ENCODE data around the gene DIS3L2. TPM values are rescaled to one million over a fixed set of nuclear protein-coding genes. Genes with fewer than 3 reads are reported as not detected.

Gene DIS3L2
- total RNA-seq, 1 experiment from 2014 or later, result 32.6 TPM

GRCh38 chr2:232139786-232140562 lies 178.5 kb downstream of the DIS3L2 start:
- no peak overlapping the region for H3K27ac Mint-ChIP-seq (ENCODE audit: low read depth, unreplicated experiment)
- no TSS peak for BruUV-seq (replicated peaks)
- no peak for DNase-seq (ENCODE audit: unreplicated experiment)
- intact Hi-C loops (cut with micrococcal nuclease), result loop anchor here (5.0 to 10.0 kb wide), 2 partner anchors 175 to 288 kb away; no protein-coding TSS in a partner anchor
- H3K9me3 Mint-ChIP-seq (ENCODE audit: unreplicated experiment), result no peaks in the 10 kb centered on the region
- no peaks in the 10 kb centered on the region for H3K4me1 Mint-ChIP-seq (ENCODE audit: insufficient read depth, unreplicated experiment)
- H3K36me3 Mint-ChIP-seq (ENCODE audit: insufficient read depth, unreplicated experiment), result peaks cover 19% of the 10 kb centered on the region
- CTCF ChIA-PET, result interaction anchor here (0.6 to 5.4 kb wide), 12 partner anchors 14 to 301 kb away, joined by 3 to 78 read pairs (median 3); partner anchors contain the start of gene NPPC
- no peaks in the 10 kb centered on the region for H3K27me3 Mint-ChIP-seq (ENCODE audit: insufficient read depth, unreplicated experiment)
- POLR2A ChIA-PET, result no interaction called here
- TF ChIP-seq CTCF (IDR thresholded peaks at IDR 0.05; ENCODE audit: unreplicated experiment), result no peak
- H3K4me3 Mint-ChIP-seq (ENCODE audit: unreplicated experiment), result no peak overlapping the region

- intact Hi-C loops (cut with micrococcal nuclease), result loop anchor here (5.0 to 10.0 kb wide), 2 partner anchors 173 to 289 kb away; no protein-coding TSS in a partner anchor
- Mint-ChIP-seq H3K27ac (ENCODE audit: low read depth, unreplicated experiment) (no peak overlapping the region), H3K36me3 (ENCODE audit: insufficient read depth, unreplicated experiment) (peaks cover 19% of the 10 kb centered on the region), H3K27me3 (ENCODE audit: insufficient read depth, unreplicated experiment) (no peaks in the 10 kb centered on the region), H3K4me3 (ENCODE audit: unreplicated experiment) (no peak overlapping the region), H3K4me1 (ENCODE audit: insufficient read depth, unreplicated experiment) (no peaks in the 10 kb centered on the region), H3K9me3 (ENCODE audit: unreplicated experiment) (no peaks in the 10 kb centered on the region)
- ChIA-PET POLR2A (interaction anchor here (0.6 kb wide), 1 partner anchor 213 kb away, joined by 3 read pairs; no protein-coding TSS in a partner anchor), CTCF (interaction anchor here (0.5 to 5.4 kb wide), 22 partner anchors 10 to 867 kb away, joined by 3 to 78 read pairs (median 4); partner anchors contain the start of gene NPPC)
- TF ChIP-seq CTCF (IDR thresholded peaks at IDR 0.05; ENCODE audit: unreplicated experiment), result no peak
- no TSS peak for BruUV-seq (replicated peaks)
- no peak for DNase-seq (ENCODE audit: unreplicated experiment)
Measured at GRCh38 chr2:232141591-232141990, 180.1 kb downstream of the DIS3L2 start.

GRCh38 chr2:232142049-232142448 lies 180.5 kb downstream of the DIS3L2 start:
- peak; percentile 71 for TF ChIP-seq CTCF (IDR thresholded peaks at IDR 0.05; ENCODE audit: unreplicated experiment)
- peaks cover 15% of the 10 kb centered on the region for H3K36me3 Mint-ChIP-seq (ENCODE audit: insufficient read depth, unreplicated experiment)
- no peaks in the 10 kb centered on the region for H3K4me1 Mint-ChIP-seq (ENCODE audit: insufficient read depth, unreplicated experiment)

GRCh38 chr2:232142502-232142901 lies 181.0 kb downstream of the DIS3L2 start:
- intact Hi-C loops (cut with micrococcal nuclease), result loop anchor here (5.0 to 10.0 kb wide), 2 partner anchors 172 to 290 kb away; no protein-coding TSS in a partner anchor
- Mint-ChIP-seq H3K4me3 (ENCODE audit: unreplicated experiment) (no peak overlapping the region), H3K27me3 (ENCODE audit: insufficient read depth, unreplicated experiment) (no peaks in the 10 kb centered on the region), H3K4me1 (ENCODE audit: insufficient read depth, unreplicated experiment) (no peaks in the 10 kb centered on the region), H3K27ac (ENCODE audit: low read depth, unreplicated experiment) (no peak overlapping the region), H3K9me3 (ENCODE audit: unreplicated experiment) (no peaks in the 10 kb centered on the region), H3K36me3 (ENCODE audit: insufficient read depth, unreplicated experiment) (peaks cover 10% of the 10 kb centered on the region)
- POLR2A ChIA-PET, result interaction anchor here (0.6 kb wide), 1 partner anchor 209 kb away, joined by 3 read pairs; no protein-coding TSS in a partner anchor
- no peak for TF ChIP-seq CTCF (IDR thresholded peaks at IDR 0.05; ENCODE audit: unreplicated experiment)
- CTCF ChIA-PET, result interaction anchor here (0.5 to 5.4 kb wide), 13 partner anchors 11 to 297 kb away, joined by 3 to 78 read pairs (median 4); partner anchors contain the start of gene NPPC
- DNase-seq (ENCODE audit: unreplicated experiment), result no peak
- BruUV-seq (replicated peaks), result no TSS peak

More at GRCh38 chr2:232142049-232142448, 180.5 kb downstream of the DIS3L2 start:
- no peaks in the 10 kb centered on the region for H3K27me3 Mint-ChIP-seq (ENCODE audit: insufficient read depth, unreplicated experiment)
- POLR2A ChIA-PET, result interaction anchor here (0.6 kb wide), 2 partner anchors 209 to 214 kb away, joined by 3 read pairs; no protein-coding TSS in a partner anchor
- H3K27ac Mint-ChIP-seq (ENCODE audit: low read depth, unreplicated experiment), result no peak overlapping the region
- no TSS peak for BruUV-seq (replicated peaks)
- intact Hi-C loops (cut with micrococcal nuclease), result loop anchor here (5.0 to 10.0 kb wide), 2 partner anchors 173 to 290 kb away; no protein-coding TSS in a partner anchor
- H3K9me3 Mint-ChIP-seq (ENCODE audit: unreplicated experiment), result no peaks in the 10 kb centered on the region
- no peak overlapping the region for H3K4me3 Mint-ChIP-seq (ENCODE audit: unreplicated experiment)
- peak; percentile 46 for DNase-seq (ENCODE audit: unreplicated experiment)
- CTCF ChIA-PET, result interaction anchor here (0.5 to 5.4 kb wide), 22 partner anchors 10 to 867 kb away, joined by 3 to 78 read pairs (median 4); partner anchors contain the start of gene NPPC
